H9 (cell line): Measurements from ENCODE around the gene RXFP2. TPM values are rescaled to one million over a fixed set of nuclear protein-coding genes. Genes with fewer than 3 reads are reported as not detected.

Experiments
- DNase-seq: peaks from one replicate; pipeline ENCODE4 v3.0.0-alpha.2; 2017
- H2AFZ ChIP-seq: one replicate; pipeline ENCODE4 v1.6.1; 2013; ENCODE audit warnings: mild to moderate bottlenecking, low read length, control low read depth, moderate library complexity
- H2AK5ac ChIP-seq: 2 replicates; pipeline ENCODE4 v1.6.1; 2013; ENCODE audit warnings: low read length, control low read depth, mixed read lengths; ENCODE audit not compliant: insufficient read length
- H2BK120ac ChIP-seq: one replicate; pipeline ENCODE4 v1.6.1; 2013; ENCODE audit warnings: low read depth, mild to moderate bottlenecking, low read length, control low read depth, inconsistent platforms; ENCODE audit not compliant: poor library complexity, severe bottlenecking
- H2BK12ac ChIP-seq: 2 replicates; pipeline ENCODE4 v1.6.1; 2013; ENCODE audit warnings: low read length, control low read depth, mixed read lengths, low read depth; ENCODE audit not compliant: insufficient read length
- H2BK15ac ChIP-seq: 2 replicates; pipeline ENCODE4 v1.6.1; 2013; ENCODE audit warnings: low read depth, low read length, control low read depth
- H2BK20ac ChIP-seq: one replicate; pipeline ENCODE4 v1.6.1; 2013; ENCODE audit warnings: low read depth, mild to moderate bottlenecking, low read length, control low read depth, inconsistent platforms; ENCODE audit not compliant: poor library complexity, severe bottlenecking
- H2BK5ac ChIP-seq: 2 replicates; pipeline ENCODE4 v1.6.1; 2013; ENCODE audit warnings: low read length, control low read depth, mixed read lengths; ENCODE audit not compliant: insufficient read length
- H3K14ac ChIP-seq: 2 replicates; pipeline ENCODE4 v1.6.1; 2013; ENCODE audit warnings: low read length, control low read depth; ENCODE audit not compliant: insufficient read depth
- H3K18ac ChIP-seq: 2 replicates; pipeline ENCODE4 v1.6.1; 2013; ENCODE audit warnings: low read depth, mild to moderate bottlenecking, mixed read lengths, low read length, control low read depth; ENCODE audit not compliant: insufficient read length
- H3K23ac ChIP-seq: 2 replicates; pipeline ENCODE4 v1.6.1; 2013; ENCODE audit warnings: low read length, control low read depth, mixed read lengths, low read depth; ENCODE audit not compliant: insufficient read length
- H3K23me2 ChIP-seq: 2 replicates; pipeline ENCODE4 v1.6.1; 2013; ENCODE audit warnings: low read depth, mild to moderate bottlenecking, mixed read lengths, low read length, control low read depth; ENCODE audit not compliant: insufficient read length, poor library complexity, severe bottlenecking
- H3K27ac ChIP-seq: 2 replicates; pipeline ENCODE4 v1.5.1; 2013; ENCODE audit warnings: low read length, control low read depth, mixed read lengths, low read depth; ENCODE audit not compliant: insufficient read length
- H3K27me3 ChIP-seq: 2 replicates; pipeline ENCODE4 v1.6.1; 2013; ENCODE audit warnings: low read length, control low read depth, inconsistent platforms; ENCODE audit not compliant: insufficient read depth
- H3K4ac ChIP-seq: 2 replicates; pipeline ENCODE4 v1.6.1; 2013; ENCODE audit warnings: low read depth, mild to moderate bottlenecking, control low read depth, inconsistent platforms, low read length, moderate library complexity
- H3K4me1 ChIP-seq: 2 replicates; pipeline ENCODE4 v1.6.1; 2013; ENCODE audit warnings: low read length, control low read depth, inconsistent platforms; ENCODE audit not compliant: insufficient read depth
- H3K4me2 ChIP-seq: 2 replicates; pipeline ENCODE4 v1.6.1; 2013; ENCODE audit warnings: low read length, control low read depth, mixed read lengths; ENCODE audit not compliant: insufficient read length, insufficient read depth
- H3K56ac ChIP-seq: 2 replicates; pipeline ENCODE4 v1.6.1; 2013; ENCODE audit warnings: low read depth, mild to moderate bottlenecking, mixed read lengths, low read length, control low read depth; ENCODE audit not compliant: insufficient read length
- H3K79me1 ChIP-seq: 2 replicates; pipeline ENCODE4 v1.6.1; 2013; ENCODE audit warnings: low read depth, mild to moderate bottlenecking, moderate library complexity, low read length, control low read depth, inconsistent platforms; ENCODE audit not compliant: insufficient read depth, poor library complexity, severe bottlenecking
- H3K79me2 ChIP-seq: 2 replicates; pipeline ENCODE4 v1.6.1; 2013; ENCODE audit warnings: low read length, control low read depth, inconsistent platforms; ENCODE audit not compliant: insufficient read depth
- H3K9ac ChIP-seq: 2 replicates; pipeline ENCODE4 v1.6.1; 2013; ENCODE audit warnings: low read length, control low read depth, mixed read lengths; ENCODE audit not compliant: insufficient read length; ENCODE audit errors: extremely low read depth
- H3K9me3 ChIP-seq: one replicate; pipeline ENCODE4 v1.6.1; 2013; ENCODE audit warnings: low read depth, low read length, inconsistent platforms; ENCODE audit not compliant: control insufficient read depth
- H3T11ph ChIP-seq: one replicate; pipeline ENCODE4 v1.6.1; 2013; ENCODE audit warnings: mild to moderate bottlenecking, low read length, control low read depth, inconsistent platforms
- H4K20me1 ChIP-seq: one replicate; pipeline ENCODE4 v1.6.1; 2013; ENCODE audit not compliant: control insufficient read depth, insufficient read length, insufficient read depth
- H4K5ac ChIP-seq: 2 replicates; pipeline ENCODE4 v1.6.1; 2013; ENCODE audit warnings: low read depth, mild to moderate bottlenecking, mixed read lengths, low read length, control low read depth; ENCODE audit not compliant: insufficient read length
- H4K8ac ChIP-seq: replicated peaks from 2 replicates; pipeline ENCODE4 v1.6.1; 2013; ENCODE audit warnings: low read length, control low read depth, mixed read lengths, low read depth; ENCODE audit not compliant: insufficient read length
- H4K91ac ChIP-seq: 2 replicates; pipeline ENCODE4 v1.6.1; 2013; ENCODE audit warnings: low read depth, mild to moderate bottlenecking, moderate library complexity, mixed read lengths, low read length, control low read depth; ENCODE audit not compliant: insufficient read length
- H3K27ac Mint-ChIP-seq, 3 experiments: 2 replicates in 2 of 3; 3 replicates in 1 of 3; pipeline ENCODE4 v1.8.0; 2020 to 2021; ENCODE audit warnings: mixed read lengths in 3 of 3, mild to moderate bottlenecking in 1 of 3, moderate library complexity in 1 of 3
- H3K27me3 Mint-ChIP-seq: 2 replicates; pipeline ENCODE4 v1.8.0; 2021; ENCODE audit warnings: low read depth, mild to moderate bottlenecking, moderate library complexity, mixed read lengths
- H3K36me3 Mint-ChIP-seq, 3 experiments: 2 replicates in 2 of 3; 3 replicates in 1 of 3; pipeline ENCODE4 v1.8.0; 2020 to 2021; ENCODE audit warnings: low read depth in 3 of 3, mixed read lengths in 3 of 3; ENCODE audit not compliant: insufficient read depth in 1 of 3
- H3K4me1 Mint-ChIP-seq, 2 experiments: 2 replicates each; pipeline ENCODE4 v1.8.0; 2020; ENCODE audit warnings: mixed read lengths in 2 of 2
- H3K4me3 Mint-ChIP-seq, 2 experiments: 2 replicates in 1 of 2; 3 replicates in 1 of 2; pipeline ENCODE4 v1.8.0; 2020 to 2021; ENCODE audit warnings: mild to moderate bottlenecking in 2 of 2, mixed read lengths in 2 of 2, moderate library complexity in 1 of 2
- H3K9me3 Mint-ChIP-seq, 2 experiments: 2 replicates in 1 of 2; 3 replicates in 1 of 2; pipeline ENCODE4 v1.8.0; 2020; ENCODE audit warnings: mild to moderate bottlenecking in 2 of 2, mixed read lengths in 2 of 2, moderate library complexity in 1 of 2
- WGBS: extraction: QIAGEN DNeasy Blood & Tissue Kit; methylation state at CpG from one replicate; pipeline ENCODE4 v1.1.7; 2013; ENCODE audit warnings: missing lambda C conversion rate, low lambda C conversion rate, mixed read lengths; ENCODE audit not compliant: insufficient read length; ENCODE audit errors: extremely low coverage; 5-methylcytosine and 5-hydroxymethylcytosine counted together
- total RNA-seq: library from RNA; stranded (reverse); gene quantifications from 2 replicates; pipeline ENCODE4 v1.2.1, GENCODE V29; 2021
- TF ChIP-seq, protein P1 (sequence below): fragments of 200-600 bp; sonication (generic); conservative IDR thresholded peaks from 3 replicates; pipeline ENCODE4 v1.8.0; 2021; ENCODE audit warnings: antibody characterized with exemption, mild to moderate bottlenecking

RXFP2 gene
- total RNA-seq, 1 experiment from 2014 or later, result not detected

DNA sequence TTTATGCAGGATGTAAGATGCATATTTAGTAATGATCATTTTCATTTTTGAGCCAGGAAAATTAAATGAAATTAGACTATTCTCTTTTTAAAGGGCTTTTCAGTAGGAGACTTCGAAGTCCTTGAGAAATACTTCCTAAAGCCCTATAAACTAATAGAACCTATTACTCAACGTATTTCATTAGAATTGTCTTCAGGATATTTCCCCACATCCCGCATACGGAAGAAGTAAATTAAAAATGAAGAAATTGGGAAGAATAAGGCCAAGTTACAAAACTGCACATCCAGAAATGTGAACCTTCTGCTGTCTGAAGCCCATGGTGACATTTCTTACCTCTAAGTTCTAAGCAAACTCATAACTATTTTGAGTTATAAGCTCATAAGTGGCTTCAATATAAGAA lies 66.5 kb downstream of the RXFP2 start:
- TF ChIP-seq, protein P1, sequence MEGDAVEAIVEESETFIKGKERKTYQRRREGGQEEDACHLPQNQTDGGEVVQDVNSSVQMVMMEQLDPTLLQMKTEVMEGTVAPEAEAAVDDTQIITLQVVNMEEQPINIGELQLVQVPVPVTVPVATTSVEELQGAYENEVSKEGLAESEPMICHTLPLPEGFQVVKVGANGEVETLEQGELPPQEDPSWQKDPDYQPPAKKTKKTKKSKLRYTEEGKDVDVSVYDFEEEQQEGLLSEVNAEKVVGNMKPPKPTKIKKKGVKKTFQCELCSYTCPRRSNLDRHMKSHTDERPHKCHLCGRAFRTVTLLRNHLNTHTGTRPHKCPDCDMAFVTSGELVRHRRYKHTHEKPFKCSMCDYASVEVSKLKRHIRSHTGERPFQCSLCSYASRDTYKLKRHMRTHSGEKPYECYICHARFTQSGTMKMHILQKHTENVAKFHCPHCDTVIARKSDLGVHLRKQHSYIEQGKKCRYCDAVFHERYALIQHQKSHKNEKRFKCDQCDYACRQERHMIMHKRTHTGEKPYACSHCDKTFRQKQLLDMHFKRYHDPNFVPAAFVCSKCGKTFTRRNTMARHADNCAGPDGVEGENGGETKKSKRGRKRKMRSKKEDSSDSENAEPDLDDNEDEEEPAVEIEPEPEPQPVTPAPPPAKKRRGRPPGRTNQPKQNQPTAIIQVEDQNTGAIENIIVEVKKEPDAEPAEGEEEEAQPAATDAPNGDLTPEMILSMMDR, result no peak
- Histone ChIP-seq H3K23me2 (no peaks in the 10 kb centered on the region), H4K91ac (no peak overlapping the region), H3K79me1 (no peaks in the 10 kb centered on the region), H2BK15ac (no peak overlapping the region), H2BK5ac (no peak overlapping the region), H3K4me1 (no peaks in the 10 kb centered on the region), H4K5ac (no peak overlapping the region), H3K9ac (no peak overlapping the region), H4K8ac (no peak overlapping the region), H2AK5ac (no peak overlapping the region), H3K9me3 (no peaks in the 10 kb centered on the region), H2BK120ac (no peak overlapping the region), H3K4me2 (no peak overlapping the region), H3K23ac (no peak overlapping the region), H3T11ph (no peak overlapping the region), H3K18ac (no peak overlapping the region), H3K27me3 (no peaks in the 10 kb centered on the region), H3K27ac (no peak overlapping the region), H2AFZ (no peak overlapping the region), H2BK12ac (no peak overlapping the region), H3K4ac (no peak overlapping the region), H3K14ac (no peak overlapping the region), H3K56ac (no peak overlapping the region), H4K20me1 (no peaks in the 10 kb centered on the region), H3K79me2 (no peaks in the 10 kb centered on the region), H2BK20ac (no peak overlapping the region)
- H3K9me3 Mint-ChIP-seq, result peaks cover 11 to 13% of the 10 kb centered on the region in 2 experiments; a peak in 4 of 5 replicates
- WGBS, result no CpG with 5 or more reads among the region's 4 CpGs
- no peak for DNase-seq
- H3K4me1 Mint-ChIP-seq, result no peaks in the 10 kb centered on the region
- no peak overlapping the region for H3K4me3 Mint-ChIP-seq
- H3K27me3 Mint-ChIP-seq, result no peaks in the 10 kb centered on the region
- peaks cover 0 to 9% (median 2%) of the 10 kb centered on the region in 3 experiments; a peak in 5 of 7 replicates for H3K36me3 Mint-ChIP-seq
- H3K27ac Mint-ChIP-seq, result no peak overlapping the region
